ENCODE measurements around the gene ENG.
"Not testable (repeated sequence)": the region's sequence is repeated elsewhere in the genome, so short reads cannot be mapped to it uniquely, and the experiment has no call there.

- not testable (repeated sequence) for TF ChIP-seq CTCF, POLR2A (IDR thresholded peaks at IDR 0.05)
These were observed 8.8 kb downstream of the ENG start for GRCh38 chr9:127845619-127846018.

All from esophagus squamous epithelium (tissue), 4 donors.